NCI-H2029 treated with DMSO at 0.1 percent for 48 hours (cell line): Measurements from ENCODE around the gene VARS1.
"Not testable (repeated sequence)": the region's sequence is repeated elsewhere in the genome, so short reads cannot be mapped to it uniquely, and the experiment has no call there.

ENCODE experiments used
- DNase-seq: peaks from one replicate; lab custom pipeline; 2025; lab: John Stamatoyannopoulos, UW

Gene VARS1

GRCh38 chr6:31822036-31822821 lies 26.7 kb upstream of the VARS1 start:
- no peak for DNase-seq

- no peak for DNase-seq
Measured at GRCh38 chr6:31821301-31822035, 25.9 kb upstream of the VARS1 start.

- not testable (repeated sequence) for DNase-seq
Measured at GRCh38 chr6:31820399-31820798, 24.8 kb upstream of the VARS1 start.

DNA sequence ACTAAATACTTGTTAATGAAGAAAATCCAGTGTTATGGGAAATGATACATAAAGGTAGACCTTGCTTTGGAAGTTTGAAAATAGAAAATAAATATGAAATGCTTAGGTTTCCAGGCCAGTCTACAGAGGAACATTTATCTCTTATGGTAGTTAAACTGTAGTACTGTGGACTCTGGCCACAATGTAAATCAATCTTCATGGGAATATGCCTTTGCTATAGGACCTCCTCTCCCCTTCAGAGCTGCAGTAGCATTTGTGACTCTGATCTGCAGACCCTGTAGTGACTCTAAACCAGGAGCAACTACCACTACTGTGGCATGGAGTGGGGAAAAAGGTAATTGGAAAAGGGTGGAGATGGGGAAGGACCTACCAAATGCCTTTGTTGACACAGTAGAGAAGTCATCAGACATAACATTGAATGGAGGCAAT lies 24.3 kb upstream of the VARS1 start:
- DNase-seq = no peak

DNA sequence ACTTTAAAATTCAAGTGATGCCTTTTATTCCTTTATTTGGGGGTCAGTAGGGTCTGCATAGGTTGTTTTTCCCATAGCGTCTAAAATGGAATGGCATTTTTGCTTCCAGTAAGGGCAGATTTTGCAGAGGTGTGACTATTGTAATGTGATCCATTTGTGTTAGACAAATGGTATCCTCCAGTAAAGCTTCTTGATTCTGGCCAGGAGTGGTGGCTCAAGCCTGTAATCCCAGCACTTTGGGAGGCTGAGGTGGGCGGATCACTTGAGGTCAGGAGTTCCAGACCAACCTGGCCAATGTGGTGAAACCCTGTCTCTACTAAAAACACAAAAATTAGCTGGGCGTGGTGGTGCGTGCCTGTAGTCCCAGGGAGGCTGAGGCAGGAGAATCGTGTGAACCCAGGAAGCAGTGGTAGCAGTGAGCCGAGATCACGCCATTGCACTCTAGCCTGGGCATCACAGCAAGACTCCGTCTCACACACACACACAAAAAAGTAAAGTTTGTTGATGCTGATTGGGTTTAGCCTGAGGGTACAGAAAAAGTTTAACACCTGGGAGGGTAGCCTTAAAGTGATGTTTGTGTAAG lies 22.5 kb upstream of the VARS1 start:
- not testable (repeated sequence) for DNase-seq

- not testable (repeated sequence) for DNase-seq
Measured at GRCh38 chr6:31817133-31817928, 21.8 kb upstream of the VARS1 start.

DNA sequence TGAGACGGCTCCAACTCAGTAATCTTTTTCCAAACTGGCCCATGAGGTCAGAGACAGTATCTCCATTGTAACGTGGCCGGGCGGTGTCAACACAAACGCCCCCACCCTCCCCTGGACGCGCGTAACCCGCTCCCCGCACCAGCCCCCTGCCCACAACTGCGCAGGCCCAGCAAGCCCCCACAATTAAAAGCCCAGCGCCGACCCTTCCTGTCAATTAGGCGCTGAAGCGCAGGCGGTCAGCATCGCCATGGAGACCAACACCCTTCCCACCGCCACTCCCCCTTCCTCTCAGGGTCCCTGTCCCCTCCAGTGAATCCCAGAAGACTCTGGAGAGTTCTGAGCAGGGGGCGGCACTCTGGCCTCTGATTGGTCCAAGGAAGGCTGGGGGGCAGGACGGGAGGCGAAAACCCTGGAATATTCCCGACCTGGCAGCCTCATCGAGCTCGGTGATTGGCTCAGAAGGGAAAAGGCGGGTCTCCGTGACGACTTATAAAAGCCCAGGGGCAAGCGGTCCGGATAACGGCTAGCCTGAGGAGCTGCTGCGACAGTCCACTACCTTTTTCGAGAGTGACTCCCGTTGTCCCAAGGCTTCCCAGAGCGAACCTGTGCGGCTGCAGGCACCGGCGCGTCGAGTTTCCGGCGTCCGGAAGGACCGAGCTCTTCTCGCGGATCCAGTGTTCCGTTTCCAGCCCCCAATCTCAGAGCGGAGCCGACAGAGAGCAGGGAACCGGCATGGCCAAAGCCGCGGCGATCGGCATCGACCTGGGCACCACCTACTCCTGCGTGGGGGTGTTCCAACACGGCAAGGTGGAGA lies 19.7 kb upstream of the VARS1 start, which contains the start of the genes HSPA1A and HSPA1L:
Gene HSPA1A, plus strand, starts transcription at position 519 of the 814 bp plus-strand sequence. Its CDS starts 214 bp downstream, at position 733.
Gene HSPA1L, minus strand, starts transcription at position 259 of the 814 bp plus-strand sequence. CDS start 3,311 bp downstream, outside the sequence.
- DNase-seq = peak; percentile 94

DNA sequence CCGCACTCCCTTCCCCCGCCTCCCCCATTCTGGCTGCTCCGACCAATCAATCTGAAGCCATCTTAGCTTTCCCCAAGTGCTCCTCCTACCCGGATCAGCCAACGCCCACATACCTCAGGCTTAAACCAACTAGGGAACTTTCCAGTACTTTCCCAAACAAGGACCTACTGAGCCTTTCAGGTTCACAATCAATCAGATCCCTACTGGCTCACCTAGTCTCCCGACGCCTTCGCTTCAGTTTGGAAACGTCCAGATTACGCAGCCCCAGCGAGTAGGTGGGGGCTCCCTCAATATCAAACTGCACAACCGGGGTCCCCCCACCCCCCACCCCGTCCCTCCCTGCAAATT lies 19.1 kb upstream of the VARS1 start:
- DNase-seq = peak; percentile 91

DNA sequence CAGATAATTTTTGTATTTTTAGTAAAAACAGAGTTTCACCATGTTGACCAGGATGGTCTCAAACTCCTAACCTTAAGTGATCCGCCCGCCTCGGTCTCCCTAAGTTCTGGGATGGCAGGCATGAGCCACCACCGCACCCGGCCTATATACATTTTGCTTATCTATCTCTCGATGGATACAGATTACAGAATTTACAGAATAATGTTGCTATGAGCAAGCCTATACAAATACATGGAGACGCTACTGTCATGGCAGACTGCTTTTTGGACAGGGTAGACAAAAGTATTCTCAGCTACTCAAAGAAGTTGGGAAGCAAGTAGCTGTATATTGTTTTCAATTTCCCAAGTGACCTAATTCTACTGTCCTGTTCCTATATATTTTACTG lies 17.9 kb upstream of the VARS1 start:
- DNase-seq = no peak

DNA sequence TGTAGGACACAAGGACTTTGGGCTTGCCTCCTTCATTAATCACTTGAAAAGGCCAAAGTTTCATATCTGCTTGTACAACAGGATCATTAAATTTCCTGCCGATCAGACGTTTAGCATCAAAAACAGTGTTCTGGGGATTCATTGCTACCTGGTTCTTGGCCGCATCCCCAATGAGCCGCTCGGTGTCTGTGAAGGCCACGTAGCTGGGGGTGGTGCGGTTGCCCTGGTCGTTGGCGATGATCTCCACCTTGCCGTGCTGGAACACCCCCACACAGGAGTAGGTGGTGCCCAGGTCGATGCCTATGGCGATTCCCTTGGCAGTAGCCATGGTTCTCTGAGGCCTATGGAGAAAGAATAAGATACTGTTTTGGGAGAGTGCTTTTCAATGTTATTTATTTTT lies 16.1 kb upstream of the VARS1 start:
- DNase-seq = no peak

DNA sequence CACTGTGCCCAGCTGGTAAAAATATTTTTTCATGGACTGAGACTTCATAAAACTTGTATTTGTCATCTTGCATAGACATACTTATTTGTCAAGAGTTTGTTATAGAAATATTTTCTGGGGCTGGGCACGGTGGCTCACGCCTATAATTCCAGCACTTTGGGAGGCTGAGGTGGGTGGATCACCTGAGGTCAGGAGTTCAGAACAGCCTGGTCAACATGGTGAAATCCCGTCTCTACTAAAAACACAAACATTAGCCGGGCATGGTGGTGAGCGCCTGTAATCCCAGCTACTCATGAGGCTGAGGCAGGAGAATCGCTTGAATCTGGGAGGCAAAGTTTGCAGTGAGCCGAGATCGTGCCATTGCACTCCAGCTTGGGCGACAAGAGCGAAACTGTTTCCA lies 13.0 kb upstream of the VARS1 start:
- DNase-seq = not testable (repeated sequence)

GRCh38 chr6:31806470-31807272 lies 11.1 kb upstream of the VARS1 start, which contains the start of gene LSM2:
Gene LSM2 (minus strand): TSS chr6:31806966. CDS start chr6:31806757, 209 bp downstream.
- DNase-seq = peak; percentile 88

DNA sequence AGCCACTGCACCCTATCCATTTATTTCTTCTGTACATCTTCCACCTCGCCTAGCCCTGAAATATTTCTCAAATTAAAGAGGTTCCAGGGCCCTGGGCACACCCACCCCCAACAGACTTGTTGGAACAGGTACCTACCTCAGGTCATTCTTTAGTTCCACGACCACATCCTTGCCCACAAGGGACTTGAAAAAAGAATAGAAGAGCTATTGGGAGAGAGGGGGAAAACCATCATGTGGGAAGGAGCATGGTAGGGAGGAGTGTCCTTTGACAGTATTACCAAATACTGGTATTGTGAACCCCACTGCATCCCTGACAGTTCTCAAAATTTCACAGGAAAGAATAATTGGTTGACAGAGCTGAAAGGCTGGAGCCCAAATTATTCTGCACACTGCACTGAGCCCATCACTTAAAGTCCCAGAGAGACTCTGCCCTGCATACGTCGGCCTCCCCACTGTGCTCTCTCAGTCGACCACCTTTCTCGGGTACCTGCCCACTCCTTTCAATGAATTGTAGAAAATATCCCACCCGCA lies 10.5 kb upstream of the VARS1 start:
- DNase-seq = no peak

DNA sequence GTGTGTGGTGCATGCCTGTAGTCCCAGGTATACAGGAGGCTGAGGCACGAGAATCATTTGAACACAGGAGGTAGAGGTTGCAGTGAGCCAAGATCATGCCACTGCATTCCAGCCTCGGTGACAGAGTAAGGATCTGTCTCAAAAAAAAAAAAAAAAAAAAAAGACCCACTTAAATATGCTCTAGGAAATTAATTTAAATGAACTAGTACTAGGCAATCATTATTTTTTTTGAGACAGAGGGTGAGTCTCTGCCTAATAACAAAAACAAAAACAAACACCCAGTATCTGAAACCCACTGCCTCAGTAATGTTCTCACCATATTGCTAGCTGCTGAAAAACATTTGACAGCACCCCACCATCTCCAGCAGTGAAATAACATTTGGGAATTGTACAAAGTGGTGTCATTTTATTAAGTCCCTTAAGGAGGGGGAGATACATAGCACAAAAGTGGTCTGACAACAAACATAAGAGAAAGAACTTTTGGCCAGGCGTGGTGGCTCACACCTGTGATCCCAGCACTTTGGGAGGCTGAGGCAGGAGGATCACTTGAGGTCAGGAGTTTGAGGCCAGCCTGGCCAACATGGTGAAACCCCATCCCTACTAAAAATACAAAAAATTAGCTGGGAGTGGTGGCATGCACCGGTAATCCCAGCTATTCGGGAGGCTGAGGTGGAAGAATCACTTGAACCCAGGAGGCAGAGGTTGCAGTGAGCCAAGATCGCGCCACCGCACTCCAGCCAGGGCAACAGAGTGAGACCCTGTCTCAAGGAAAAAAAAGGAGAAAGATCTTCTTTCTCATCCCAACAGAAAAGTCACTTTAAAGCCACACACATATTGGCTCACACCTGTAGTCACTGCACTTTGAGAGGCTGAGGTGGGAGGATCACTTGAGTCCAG lies 5.7 kb upstream of the VARS1 start:
- not testable (repeated sequence) for DNase-seq

DNA sequence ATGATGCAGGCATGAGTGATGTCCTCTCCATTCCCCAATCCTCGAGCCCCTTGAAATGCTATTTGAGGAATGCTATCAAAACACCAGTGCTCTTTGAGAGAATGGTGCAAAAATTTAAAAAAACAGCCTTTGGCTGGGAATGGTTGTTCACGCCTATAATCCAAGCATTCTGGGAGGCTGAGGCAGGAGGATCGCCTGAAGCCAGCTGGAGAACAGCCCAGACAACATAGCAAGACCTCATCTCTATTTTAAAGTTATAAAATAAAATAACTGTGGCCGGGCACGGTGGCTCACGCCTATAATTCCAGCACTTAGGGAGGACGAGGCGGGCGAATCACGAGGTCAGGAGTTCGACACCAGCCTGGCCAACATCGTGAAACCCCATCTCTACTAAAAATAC lies 4.2 kb upstream of the VARS1 start:
- no peak for DNase-seq

GRCh38 chr6:31797588-31797987 lies 2.0 kb upstream of the VARS1 start:
- no peak for DNase-seq

DNA sequence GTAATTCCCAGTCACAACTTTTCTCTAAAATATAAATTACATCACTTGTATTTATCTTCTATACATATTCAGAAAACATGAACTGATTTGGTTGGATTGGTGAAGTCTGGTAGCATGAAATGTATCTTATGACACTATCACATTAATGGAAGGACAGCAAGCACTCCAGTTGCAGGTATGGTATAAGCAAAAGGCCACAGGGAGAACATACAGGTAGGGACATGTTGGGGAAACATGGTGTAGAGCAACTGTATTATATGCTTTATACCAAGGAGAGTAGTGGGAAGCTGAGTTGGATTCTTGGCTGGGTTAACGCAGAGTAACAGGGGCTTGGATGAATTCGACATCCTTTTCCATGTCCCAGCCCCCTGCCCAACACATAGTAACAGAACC lies 1.4 kb upstream of the VARS1 start:
- DNase-seq = no peak

DNA sequence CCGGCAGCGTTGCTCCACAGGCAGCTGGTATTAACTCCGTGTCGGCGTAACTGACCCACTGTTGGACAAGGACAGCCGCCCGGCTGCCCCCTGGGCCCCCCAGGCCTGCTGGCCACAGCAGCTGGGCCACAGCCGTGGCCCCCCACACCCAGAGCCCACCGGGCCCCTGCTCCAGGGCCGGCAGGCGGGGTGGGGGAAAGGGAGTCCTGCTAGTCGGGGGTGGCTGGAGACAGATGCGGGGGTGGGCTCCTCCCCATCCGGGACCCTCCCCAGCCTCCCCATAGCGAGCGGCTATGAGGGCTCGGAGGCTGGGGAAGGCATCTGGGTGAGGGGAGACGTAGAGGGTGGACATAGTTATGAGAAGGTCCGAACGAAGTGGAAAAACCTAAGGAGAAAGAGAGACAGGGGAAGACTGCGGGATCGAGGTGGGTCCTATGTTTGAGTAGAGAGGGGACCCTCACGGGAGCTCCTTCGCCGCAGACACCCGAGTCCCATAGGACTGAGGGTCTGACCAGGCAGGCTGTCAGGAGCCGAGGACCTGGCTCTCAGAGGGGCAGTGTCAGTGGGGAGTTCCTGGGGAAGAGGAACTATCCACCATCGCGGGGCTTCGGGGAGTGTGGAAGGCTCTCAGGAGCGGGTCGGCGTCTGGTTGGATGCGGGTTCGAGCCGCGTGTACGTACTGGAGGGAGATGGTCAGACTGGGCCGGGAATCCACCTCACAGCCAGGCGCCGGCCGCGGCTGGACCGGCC lies 511 bp downstream of the VARS1 start:
- no peak for DNase-seq
